HepG2 (cell line): ENCODE measurements around the gene ADAMTS2. TPM values are rescaled to one million over a fixed set of nuclear protein-coding genes. Genes with fewer than 3 reads are reported as not detected.

Experiments used
- FLYWCH1 ChIP-seq: sonication (generic); formaldehyde crosslinking; IDR thresholded peaks from 2 replicates; pipeline ENCODE4 v1.8.1; 2023; ENCODE audit warnings: mild to moderate bottlenecking, missing genetic modification reagents
- GLI4 ChIP-seq: sonication (generic); formaldehyde crosslinking; IDR thresholded peaks from 2 replicates; pipeline ENCODE4 v1.5.1; 2020; ENCODE audit warnings: missing genetic modification reagents, mild to moderate bottlenecking, moderate library complexity, borderline replicate concordance
- HDAC6 ChIP-seq: fragments of 200-600 bp; sonication (generic); IDR thresholded peaks from 2 replicates; pipeline ENCODE4 v1.7.0; 2017; ENCODE audit warnings: mild to moderate bottlenecking, antibody characterized with exemption, low read length, low read depth
- MED13 ChIP-seq: sonication (generic); formaldehyde crosslinking; IDR thresholded peaks from 2 replicates; pipeline ENCODE4 v1.5.0; 2020; ENCODE audit warnings: missing genetic modification reagents
- MLLT10 ChIP-seq: sonication (generic); formaldehyde crosslinking; IDR thresholded peaks from 2 replicates; pipeline ENCODE4 v1.4.0; 2020; ENCODE audit warnings: missing genetic modification reagents
- ZBTB42 ChIP-seq: sonication (generic); formaldehyde crosslinking; IDR thresholded peaks from 2 replicates; pipeline ENCODE4 v1.5.0; 2020; ENCODE audit warnings: mild to moderate bottlenecking, missing genetic modification reagents
- ZFP1 ChIP-seq: IDR thresholded peaks from 2 replicates; pipeline ENCODE4 v1.6.1; 2016
- ZFP41 ChIP-seq: sonication (generic); formaldehyde crosslinking; IDR thresholded peaks from 2 replicates; pipeline ENCODE4 v1.4.0; 2020; ENCODE audit warnings: mild to moderate bottlenecking, missing genetic modification reagents, borderline replicate concordance
- ZFP90 ChIP-seq: sonication (generic); formaldehyde crosslinking; IDR thresholded peaks from 2 replicates; pipeline ENCODE4 v1.8.0; 2022; ENCODE audit warnings: missing genetic modification reagents, mild to moderate bottlenecking, inconsistent platforms, borderline replicate concordance
- ZFYVE20 ChIP-seq: sonication (generic); formaldehyde crosslinking; IDR thresholded peaks from 2 replicates; pipeline ENCODE4 v1.8.0; 2023; ENCODE audit warnings: low read depth, mild to moderate bottlenecking, moderate library complexity, missing genetic modification reagents, borderline replicate concordance
- ZNF564 ChIP-seq: sonication (generic); formaldehyde crosslinking; IDR thresholded peaks from 2 replicates; pipeline ENCODE4 v1.8.1; 2023; ENCODE audit warnings: mild to moderate bottlenecking, missing genetic modification reagents
- ZNF879 ChIP-seq: sonication (generic); formaldehyde crosslinking; IDR thresholded peaks from 2 replicates; pipeline ENCODE4 v1.8.1; 2023; ENCODE audit warnings: missing genetic modification reagents
- polyA plus RNA-seq, 8 experiments: library from polyadenylated mRNA; depleted of rRNA in 3 of 8; stranded (reverse) in 7 of 8; unstranded in 1 of 8; fragments of >200 nt; fragmentation: Illumina TruSeq in 4 of 8; extraction: Trizol in 4 of 8; gene quantifications; 2 replicates each; pipeline versions ENCODE4 v1.2.1 to v1.2.3, GENCODE V29; 2011 to 2016; ENCODE audit warnings: low read depth in 4 of 8, missing spikeins in 1 of 8, mixed read lengths in 1 of 8; ENCODE audit not compliant: insufficient read depth in 1 of 8
- total RNA-seq, 5 experiments: library from RNA; depleted of rRNA; stranded (reverse); fragments of >200 nt; fragmentation: Illumina TruSeq; extraction: Trizol; gene quantifications; 2 replicates each; pipeline ENCODE4 v1.2.3, GENCODE V29; 2016; ENCODE audit warnings: low read depth in 1 of 5
- TF ChIP-seq, protein P1 (sequence below): sonication (generic); formaldehyde crosslinking; IDR thresholded peaks from 2 replicates; pipeline ENCODE4 v1.9.0; 2022; ENCODE audit warnings: missing genetic modification reagents, mild to moderate bottlenecking, borderline replicate concordance
- TF ChIP-seq, protein P2 (sequence below): sonication (generic); formaldehyde crosslinking; IDR thresholded peaks from 2 replicates; pipeline ENCODE4 v1.9.0; 2021; ENCODE audit warnings: missing genetic modification reagents, borderline replicate concordance
- TF ChIP-seq, protein P3 (sequence below): sonication (generic); formaldehyde crosslinking; IDR thresholded peaks from 2 replicates; pipeline ENCODE4 v1.4.0; 2020; ENCODE audit warnings: low read depth, missing genetic modification reagents
- TF ChIP-seq, protein P4 (sequence below): sonication (generic); formaldehyde crosslinking; IDR thresholded peaks from 2 replicates; pipeline ENCODE4 v1.9.0; 2021; ENCODE audit warnings: missing genetic modification reagents, borderline replicate concordance

ADAMTS2 gene
- total and polyA plus RNA-seq, 2 of the 13 experiments (the other 11 are each of a cell fraction or from before 2014, with no cell fraction given): 0.24 to 3.5 TPM

DNA sequence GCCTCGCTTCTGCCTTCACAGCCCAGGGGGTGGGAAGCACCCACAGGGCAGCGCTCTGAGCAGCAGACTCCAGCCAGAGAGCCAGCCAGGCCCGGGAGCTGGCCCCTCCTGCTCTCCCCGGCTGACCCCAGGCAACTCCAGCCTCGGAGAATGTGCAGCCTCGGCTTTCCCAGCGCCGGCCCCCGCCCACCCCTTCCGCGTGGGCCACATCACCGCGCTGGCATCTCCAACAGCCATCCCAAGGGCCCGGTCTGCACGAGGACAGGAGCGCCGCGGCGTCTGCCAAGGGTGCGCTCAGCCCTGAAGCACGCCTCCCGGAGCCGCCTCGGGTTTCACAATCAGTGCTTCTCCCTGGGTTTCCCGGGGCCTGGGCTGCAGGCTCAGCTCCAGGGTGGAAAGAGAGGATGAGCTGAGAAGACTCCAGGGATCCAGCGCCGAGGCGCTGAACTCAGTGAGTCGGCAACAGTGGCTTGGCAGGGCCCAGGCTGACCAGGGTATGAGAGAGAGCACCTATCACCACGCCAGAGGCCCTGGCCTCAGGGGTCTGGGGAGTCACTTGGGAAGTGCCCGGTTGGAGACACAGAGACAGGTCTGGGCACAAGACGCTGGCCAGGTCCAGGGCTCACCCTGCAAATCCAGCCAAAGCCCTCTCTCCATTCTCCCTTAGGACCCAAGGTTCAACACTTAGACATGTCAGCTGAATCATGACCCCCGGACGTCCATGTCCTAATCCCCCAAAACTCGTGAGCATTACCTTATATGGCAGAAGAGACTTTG, 79.6 kb downstream of the ADAMTS2 start (continued):
- TF ChIP-seq, protein P1, sequence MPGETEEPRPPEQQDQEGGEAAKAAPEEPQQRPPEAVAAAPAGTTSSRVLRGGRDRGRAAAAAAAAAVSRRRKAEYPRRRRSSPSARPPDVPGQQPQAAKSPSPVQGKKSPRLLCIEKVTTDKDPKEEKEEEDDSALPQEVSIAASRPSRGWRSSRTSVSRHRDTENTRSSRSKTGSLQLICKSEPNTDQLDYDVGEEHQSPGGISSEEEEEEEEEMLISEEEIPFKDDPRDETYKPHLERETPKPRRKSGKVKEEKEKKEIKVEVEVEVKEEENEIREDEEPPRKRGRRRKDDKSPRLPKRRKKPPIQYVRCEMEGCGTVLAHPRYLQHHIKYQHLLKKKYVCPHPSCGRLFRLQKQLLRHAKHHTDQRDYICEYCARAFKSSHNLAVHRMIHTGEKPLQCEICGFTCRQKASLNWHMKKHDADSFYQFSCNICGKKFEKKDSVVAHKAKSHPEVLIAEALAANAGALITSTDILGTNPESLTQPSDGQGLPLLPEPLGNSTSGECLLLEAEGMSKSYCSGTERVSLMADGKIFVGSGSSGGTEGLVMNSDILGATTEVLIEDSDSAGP (CRISPR knock-in tag): no peak; the same call in none of the 2 replicates
- no peak for TF ChIP-seq ZBTB42 (CRISPR knock-in tag)
- TF ChIP-seq MLLT10 (CRISPR knock-in tag): no peak
- TF ChIP-seq, protein P2, sequence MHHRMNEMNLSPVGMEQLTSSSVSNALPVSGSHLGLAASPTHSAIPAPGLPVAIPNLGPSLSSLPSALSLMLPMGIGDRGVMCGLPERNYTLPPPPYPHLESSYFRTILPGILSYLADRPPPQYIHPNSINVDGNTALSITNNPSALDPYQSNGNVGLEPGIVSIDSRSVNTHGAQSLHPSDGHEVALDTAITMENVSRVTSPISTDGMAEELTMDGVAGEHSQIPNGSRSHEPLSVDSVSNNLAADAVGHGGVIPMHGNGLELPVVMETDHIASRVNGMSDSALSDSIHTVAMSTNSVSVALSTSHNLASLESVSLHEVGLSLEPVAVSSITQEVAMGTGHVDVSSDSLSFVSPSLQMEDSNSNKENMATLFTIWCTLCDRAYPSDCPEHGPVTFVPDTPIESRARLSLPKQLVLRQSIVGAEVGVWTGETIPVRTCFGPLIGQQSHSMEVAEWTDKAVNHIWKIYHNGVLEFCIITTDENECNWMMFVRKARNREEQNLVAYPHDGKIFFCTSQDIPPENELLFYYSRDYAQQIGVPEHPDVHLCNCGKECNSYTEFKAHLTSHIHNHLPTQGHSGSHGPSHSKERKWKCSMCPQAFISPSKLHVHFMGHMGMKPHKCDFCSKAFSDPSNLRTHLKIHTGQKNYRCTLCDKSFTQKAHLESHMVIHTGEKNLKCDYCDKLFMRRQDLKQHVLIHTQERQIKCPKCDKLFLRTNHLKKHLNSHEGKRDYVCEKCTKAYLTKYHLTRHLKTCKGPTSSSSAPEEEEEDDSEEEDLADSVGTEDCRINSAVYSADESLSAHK (CRISPR knock-in tag): no peak
- TF ChIP-seq ZFYVE20 (CRISPR knock-in tag): no peak
- TF ChIP-seq ZFP41 (CRISPR knock-in tag): no peak
- TF ChIP-seq HDAC6: no peak
- TF ChIP-seq ZNF879: no peak; the same call in 1 of the 2 replicates
- TF ChIP-seq ZFP90 (CRISPR knock-in tag): peak; percentile 27; the same call in 1 of the 2 replicates
- TF ChIP-seq ZNF564 (CRISPR knock-in tag): 0 out of 2 replicates have a peak, but pooled peaks have one; percentile 26
- no peak for TF ChIP-seq GLI4 (CRISPR knock-in tag)
- TF ChIP-seq FLYWCH1 (CRISPR knock-in tag): no peak
- no peak for TF ChIP-seq ZFP1 (CRISPR knock-in tag)
- TF ChIP-seq, protein P3, sequence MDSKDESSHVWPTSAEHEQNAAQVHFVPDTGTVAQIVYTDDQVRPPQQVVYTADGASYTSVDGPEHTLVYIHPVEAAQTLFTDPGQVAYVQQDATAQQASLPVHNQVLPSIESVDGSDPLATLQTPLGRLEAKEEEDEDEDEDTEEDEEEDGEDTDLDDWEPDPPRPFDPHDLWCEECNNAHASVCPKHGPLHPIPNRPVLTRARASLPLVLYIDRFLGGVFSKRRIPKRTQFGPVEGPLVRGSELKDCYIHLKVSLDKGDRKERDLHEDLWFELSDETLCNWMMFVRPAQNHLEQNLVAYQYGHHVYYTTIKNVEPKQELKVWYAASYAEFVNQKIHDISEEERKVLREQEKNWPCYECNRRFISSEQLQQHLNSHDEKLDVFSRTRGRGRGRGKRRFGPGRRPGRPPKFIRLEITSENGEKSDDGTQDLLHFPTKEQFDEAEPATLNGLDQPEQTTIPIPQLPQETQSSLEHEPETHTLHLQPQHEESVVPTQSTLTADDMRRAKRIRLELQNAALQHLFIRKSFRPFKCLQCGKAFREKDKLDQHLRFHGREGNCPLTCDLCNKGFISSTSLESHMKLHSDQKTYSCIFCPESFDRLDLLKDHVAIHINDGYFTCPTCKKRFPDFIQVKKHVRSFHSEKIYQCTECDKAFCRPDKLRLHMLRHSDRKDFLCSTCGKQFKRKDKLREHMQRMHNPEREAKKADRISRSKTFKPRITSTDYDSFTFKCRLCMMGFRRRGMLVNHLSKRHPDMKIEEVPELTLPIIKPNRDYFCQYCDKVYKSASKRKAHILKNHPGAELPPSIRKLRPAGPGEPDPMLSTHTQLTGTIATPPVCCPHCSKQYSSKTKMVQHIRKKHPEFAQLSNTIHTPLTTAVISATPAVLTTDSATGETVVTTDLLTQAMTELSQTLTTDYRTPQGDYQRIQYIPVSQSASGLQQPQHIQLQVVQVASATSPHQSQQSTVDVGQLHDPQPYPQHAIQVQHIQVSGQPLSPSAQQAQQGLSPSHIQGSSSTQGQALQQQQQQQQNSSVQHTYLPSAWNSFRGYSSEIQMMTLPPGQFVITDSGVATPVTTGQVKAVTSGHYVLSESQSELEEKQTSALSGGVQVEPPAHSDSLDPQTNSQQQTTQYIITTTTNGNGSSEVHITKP (CRISPR knock-in tag): no peak
- TF ChIP-seq, protein P4, sequence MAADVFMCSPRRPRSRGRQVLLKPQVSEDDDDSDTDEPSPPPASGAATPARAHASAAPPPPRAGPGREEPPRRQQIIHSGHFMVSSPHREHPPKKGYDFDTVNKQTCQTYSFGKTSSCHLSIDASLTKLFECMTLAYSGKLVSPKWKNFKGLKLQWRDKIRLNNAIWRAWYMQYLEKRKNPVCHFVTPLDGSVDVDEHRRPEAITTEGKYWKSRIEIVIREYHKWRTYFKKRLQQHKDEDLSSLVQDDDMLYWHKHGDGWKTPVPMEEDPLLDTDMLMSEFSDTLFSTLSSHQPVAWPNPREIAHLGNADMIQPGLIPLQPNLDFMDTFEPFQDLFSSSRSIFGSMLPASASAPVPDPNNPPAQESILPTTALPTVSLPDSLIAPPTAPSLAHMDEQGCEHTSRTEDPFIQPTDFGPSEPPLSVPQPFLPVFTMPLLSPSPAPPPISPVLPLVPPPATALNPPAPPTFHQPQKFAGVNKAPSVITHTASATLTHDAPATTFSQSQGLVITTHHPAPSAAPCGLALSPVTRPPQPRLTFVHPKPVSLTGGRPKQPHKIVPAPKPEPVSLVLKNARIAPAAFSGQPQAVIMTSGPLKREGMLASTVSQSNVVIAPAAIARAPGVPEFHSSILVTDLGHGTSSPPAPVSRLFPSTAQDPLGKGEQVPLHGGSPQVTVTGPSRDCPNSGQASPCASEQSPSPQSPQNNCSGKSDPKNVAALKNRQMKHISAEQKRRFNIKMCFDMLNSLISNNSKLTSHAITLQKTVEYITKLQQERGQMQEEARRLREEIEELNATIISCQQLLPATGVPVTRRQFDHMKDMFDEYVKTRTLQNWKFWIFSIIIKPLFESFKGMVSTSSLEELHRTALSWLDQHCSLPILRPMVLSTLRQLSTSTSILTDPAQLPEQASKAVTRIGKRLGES (CRISPR knock-in tag): no peak
- TF ChIP-seq MED13 (CRISPR knock-in tag): 0 out of 2 replicates have a peak, but pooled peaks have one; percentile 39
